HCT116 (cell line): ENCODE data around the gene LATS1.

Experiments
- CTCF ChIP-seq, 3 experiments: fragments of 200-600 bp in 1 of 3; sonication (generic) in 1 of 3; IDR thresholded peaks in 2 of 3; conservative IDR thresholded peaks in 1 of 3; 2 replicates each; pipeline ENCODE4 v1.5.1; 2012 to 2017; ENCODE audit warnings: low read depth in 2 of 3, low read length in 2 of 3, antibody characterized with exemption in 1 of 3, borderline replicate concordance in 1 of 3, control low read depth in 1 of 3, mild to moderate bottlenecking in 1 of 3, mixed read lengths in 1 of 3, mixed run types in 1 of 3, moderate library complexity in 1 of 3; ENCODE audit not compliant: insufficient read depth in 1 of 3
- EGR1 ChIP-seq: IDR thresholded peaks from 2 replicates; pipeline ENCODE4 v1.6.1; 2012; ENCODE audit warnings: low read depth
- EZH2 ChIP-seq: fragments of 200-600 bp; sonication (generic); IDR thresholded peaks from 2 replicates; pipeline ENCODE4 v1.6.1; 2017; ENCODE audit warnings: antibody characterized with exemption, mixed run types
- EZH2phosphoT487 ChIP-seq: fragments of 200-600 bp; IDR thresholded peaks from 2 replicates; pipeline ENCODE4 v1.6.1; 2018; ENCODE audit warnings: antibody characterized with exemption, borderline replicate concordance
- POLR2A ChIP-seq: IDR thresholded peaks from 2 replicates; pipeline ENCODE4 v1.7.0; 2011; ENCODE audit warnings: borderline replicate concordance; ENCODE audit not compliant: insufficient read depth, insufficient read length; ENCODE audit errors: extremely low read depth
- SIN3A ChIP-seq: IDR thresholded peaks from 2 replicates; pipeline ENCODE4 v1.6.1; 2012; ENCODE audit warnings: low read depth
- SRF ChIP-seq: IDR thresholded peaks from 2 replicates; pipeline ENCODE4 v1.6.1; 2012; ENCODE audit warnings: low read depth
- ZNF274 ChIP-seq: fragments of 200-500 bp; sonication (Bioruptor generic); IDR thresholded peaks from 2 replicates; pipeline ENCODE4 v1.6.1; 2014; ENCODE audit warnings: mild to moderate bottlenecking, low read depth, low read length, inconsistent platforms

DNA sequence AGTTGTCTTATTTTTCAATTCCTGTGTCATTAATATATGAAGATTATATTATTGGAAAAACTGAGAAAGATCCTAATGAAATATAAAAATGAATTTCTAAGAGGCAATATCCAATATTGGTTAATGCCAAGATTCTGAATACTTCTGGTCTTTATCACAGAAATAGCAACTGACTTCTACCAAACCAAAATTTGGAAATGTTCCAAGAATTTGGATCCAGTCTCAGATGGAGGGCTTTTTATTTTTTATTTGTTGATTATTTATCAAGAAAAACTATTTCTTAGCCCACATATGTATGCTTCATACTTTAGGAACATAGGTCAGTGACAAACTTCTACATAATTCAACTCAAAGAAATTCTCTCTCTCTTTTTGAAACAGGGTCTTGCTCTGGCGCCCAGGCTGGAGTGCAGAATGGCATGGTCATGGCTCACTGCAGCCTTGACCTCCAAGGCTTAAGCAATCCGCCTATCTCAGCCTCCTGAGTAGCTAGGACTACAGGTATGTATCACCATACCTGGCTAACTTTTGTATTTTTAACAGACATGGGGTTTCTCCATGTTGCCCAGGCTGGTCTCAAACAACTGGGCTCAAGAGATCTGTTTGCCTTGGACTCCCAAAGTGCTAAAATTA is 15.3 kb upstream of the LATS1 start:
- TF ChIP-seq EZH2phosphoT487 (no peak), ZNF274 (no peak), POLR2A (no peak), CTCF (IDR thresholded peaks at IDR 0.05 in 2 of 3, conservative IDR thresholded peaks at IDR 0.05 in 1 of 3; ENCODE audit: borderline replicate concordance in 1 of 3, insufficient read depth in 1 of 3, low read depth in 2 of 3, low read length in 2 of 3) (no peak), SIN3A (no peak), SRF (no peak), EGR1 (no peak), EZH2 (no peak)
